ENCODE data around the gene OS9.

GRCh38 chr12:57715786-57716185 is 21.9 kb downstream of the OS9 start:
- no peak for TF ChIP-seq EZH2 (IDR thresholded peaks at IDR 0.05)
- no peak for TF ChIP-seq POLR2AphosphoS5 (IDR thresholded peaks at IDR 0.05; ENCODE audit: borderline replicate concordance, low read depth, low read length)
